MM.1S (cell line): Measurements from ENCODE around the gene IFI44.

Experiments
- DNase-seq: peaks from one replicate; pipeline ENCODE4 v3.0.0-alpha.2; 2015
- H2AFZ ChIP-seq: fragments of 300-600 bp; sonication (generic); 2 replicates; pipeline ENCODE4 v1.6.0; 2016; ENCODE audit warnings: antibody characterized with exemption, low read length
- H3F3A ChIP-seq: fragments of 300-600 bp; sonication (generic); 2 replicates; pipeline ENCODE4 v1.6.1; 2016; ENCODE audit warnings: mild to moderate bottlenecking, antibody characterized with exemption, low read length, moderate library complexity, mixed read lengths; ENCODE audit not compliant: insufficient read depth
- H3K27ac ChIP-seq: fragments of 300-600 bp; sonication (generic); 2 replicates; pipeline ENCODE4 v1.5.1; 2016; ENCODE audit warnings: mild to moderate bottlenecking, low read length
- H3K27me3 ChIP-seq: fragments of 300-600 bp; sonication (generic); replicated peaks from 2 replicates; pipeline ENCODE4 v1.6.0; 2016; ENCODE audit warnings: low read length; ENCODE audit not compliant: insufficient read depth
- H3K36me3 ChIP-seq: fragments of 300-600 bp; sonication (generic); replicated peaks from 2 replicates; pipeline ENCODE4 v1.6.1; 2016; ENCODE audit warnings: mild to moderate bottlenecking, low read length, mixed read lengths; ENCODE audit not compliant: insufficient read depth
- H3K4me1 ChIP-seq: fragments of 300-600 bp; sonication (generic); 2 replicates; pipeline ENCODE4 v1.6.1; 2016; ENCODE audit warnings: low read length, mixed read lengths
- H3K4me2 ChIP-seq: fragments of 300-600 bp; sonication (generic); 2 replicates; pipeline ENCODE4 v1.6.0; 2016; ENCODE audit warnings: low read depth, low read length
- H3K4me3 ChIP-seq: fragments of 300-600 bp; sonication (generic); 2 replicates; pipeline ENCODE4 v1.5.1; 2016; ENCODE audit warnings: low read length, mixed read lengths
- H3K79me2 ChIP-seq: fragments of 300-600 bp; sonication (generic); 2 replicates; pipeline ENCODE4 v1.6.1; 2016; ENCODE audit warnings: mixed run types, low read length, mixed read lengths
- H3K9ac ChIP-seq: fragments of 300-600 bp; sonication (generic); 2 replicates; pipeline ENCODE4 v1.6.1; 2016; ENCODE audit warnings: low read length, mixed read lengths
- H3K9me2 ChIP-seq: fragments of 300-600 bp; sonication (generic); replicated peaks from 2 replicates; pipeline ENCODE4 v1.6.1; 2016; ENCODE audit warnings: mild to moderate bottlenecking, low read length, mixed read lengths; ENCODE audit not compliant: insufficient read depth
- H3K9me3 ChIP-seq: fragments of 300-600 bp; sonication (generic); replicated peaks from 2 replicates; pipeline ENCODE4 v1.6.1; 2016; ENCODE audit warnings: mild to moderate bottlenecking, low read length, mixed read lengths; ENCODE audit not compliant: insufficient read depth
- H4K20me1 ChIP-seq: fragments of 300-600 bp; sonication (generic); 2 replicates; pipeline ENCODE4 v1.6.1; 2016; ENCODE audit warnings: mild to moderate bottlenecking, low read length, moderate library complexity, mixed read lengths; ENCODE audit not compliant: insufficient read depth
- EZH2 ChIP-seq: fragments of 300-600 bp; sonication (generic); optimal IDR thresholded peaks from 2 replicates; pipeline ENCODE3; 2017; ENCODE audit warnings: low read depth, mild to moderate bottlenecking, antibody characterized with exemption, low read length, mixed read lengths
- EZH2phosphoT487 ChIP-seq: fragments of 300-600 bp; sonication (generic); IDR thresholded peaks from 2 replicates; pipeline ENCODE4 v1.6.1; 2018; ENCODE audit warnings: antibody characterized with exemption, low read length
- TF ChIP-seq, protein P1 (sequence below): fragments of 300-600 bp; sonication (generic); IDR thresholded peaks from 2 replicates; pipeline ENCODE4 v1.5.1; 2016; ENCODE audit warnings: antibody characterized with exemption, low read length, mixed read lengths

The IFI44 gene

DNA sequence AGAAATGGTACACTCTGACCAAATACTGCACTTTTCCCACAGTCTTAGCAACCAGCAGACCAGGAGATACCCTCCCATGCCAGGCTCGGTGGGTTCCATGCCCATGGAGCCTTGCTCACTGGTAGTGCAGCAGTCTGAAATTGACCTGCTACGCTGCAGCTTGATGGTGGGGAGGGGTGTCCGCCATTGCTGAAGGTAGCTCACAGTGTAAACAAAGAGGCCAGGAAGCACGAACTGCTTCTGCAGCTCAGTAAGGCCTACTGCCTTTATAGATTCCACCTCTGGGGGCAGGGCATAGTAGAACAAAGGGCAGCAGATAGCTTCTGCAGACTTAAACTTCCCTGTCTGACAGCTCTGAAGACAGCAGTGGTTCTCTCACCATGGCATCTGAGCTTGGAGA is 41.7 kb upstream of the IFI44 start:
- Histone ChIP-seq H3K79me2 (no peaks in the 10 kb centered on the region), H4K20me1 (no peaks in the 10 kb centered on the region), H3F3A (no peaks in the 10 kb centered on the region), H3K36me3 (no peaks in the 10 kb centered on the region), H3K9me2 (no peaks in the 10 kb centered on the region), H2AFZ (no peak overlapping the region), H3K27ac (no peak overlapping the region), H3K9ac (no peak overlapping the region), H3K9me3 (no peaks in the 10 kb centered on the region), H3K4me2 (no peak overlapping the region), H3K4me3 (no peak overlapping the region), H3K27me3 (no peaks in the 10 kb centered on the region), H3K4me1 (no peaks in the 10 kb centered on the region)
- DNase-seq = no peak
- TF ChIP-seq, protein P1, sequence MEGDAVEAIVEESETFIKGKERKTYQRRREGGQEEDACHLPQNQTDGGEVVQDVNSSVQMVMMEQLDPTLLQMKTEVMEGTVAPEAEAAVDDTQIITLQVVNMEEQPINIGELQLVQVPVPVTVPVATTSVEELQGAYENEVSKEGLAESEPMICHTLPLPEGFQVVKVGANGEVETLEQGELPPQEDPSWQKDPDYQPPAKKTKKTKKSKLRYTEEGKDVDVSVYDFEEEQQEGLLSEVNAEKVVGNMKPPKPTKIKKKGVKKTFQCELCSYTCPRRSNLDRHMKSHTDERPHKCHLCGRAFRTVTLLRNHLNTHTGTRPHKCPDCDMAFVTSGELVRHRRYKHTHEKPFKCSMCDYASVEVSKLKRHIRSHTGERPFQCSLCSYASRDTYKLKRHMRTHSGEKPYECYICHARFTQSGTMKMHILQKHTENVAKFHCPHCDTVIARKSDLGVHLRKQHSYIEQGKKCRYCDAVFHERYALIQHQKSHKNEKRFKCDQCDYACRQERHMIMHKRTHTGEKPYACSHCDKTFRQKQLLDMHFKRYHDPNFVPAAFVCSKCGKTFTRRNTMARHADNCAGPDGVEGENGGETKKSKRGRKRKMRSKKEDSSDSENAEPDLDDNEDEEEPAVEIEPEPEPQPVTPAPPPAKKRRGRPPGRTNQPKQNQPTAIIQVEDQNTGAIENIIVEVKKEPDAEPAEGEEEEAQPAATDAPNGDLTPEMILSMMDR = no peak
- no peak for TF ChIP-seq EZH2phosphoT487

- H3K9me3 ChIP-seq = no peaks in the 10 kb centered on the region
- peak overlapping the region; percentile 5; the same call in 1 of the 2 replicates for H3K4me2 ChIP-seq
- no peak overlapping the region for H3K4me3 ChIP-seq
- DNase-seq = peak; percentile 86
- peaks cover 15% of the 10 kb centered on the region for H3F3A ChIP-seq
- TF ChIP-seq, protein P1 = peak; percentile 87
- TF ChIP-seq EZH2 = no peak
- no peaks in the 10 kb centered on the region; the same call in 1 of the 2 replicates for H4K20me1 ChIP-seq
- peaks cover 47% of the 10 kb centered on the region for H3K27me3 ChIP-seq
- H3K79me2 ChIP-seq = no peaks in the 10 kb centered on the region
- H3K4me1 ChIP-seq = peaks cover 16% of the 10 kb centered on the region
- H2AFZ ChIP-seq = no peak overlapping the region
- H3K9ac ChIP-seq = no peak overlapping the region
- no peak overlapping the region for H3K27ac ChIP-seq
- no peaks in the 10 kb centered on the region for H3K9me2 ChIP-seq
- H3K36me3 ChIP-seq = no peaks in the 10 kb centered on the region
Measured at GRCh38 chr1:78617615-78618026, 32.0 kb upstream of the IFI44 start.

- H3K79me2 ChIP-seq = no peaks in the 10 kb centered on the region
- no peak for TF ChIP-seq EZH2phosphoT487
- TF ChIP-seq EZH2 = no peak
- TF ChIP-seq, protein P1 = no peak
- no peak overlapping the region for H3K4me3 ChIP-seq
- no peak overlapping the region for H2AFZ ChIP-seq
- no peak overlapping the region for H3K4me2 ChIP-seq
- H3F3A ChIP-seq = peaks cover 15% of the 10 kb centered on the region
- no peak for DNase-seq
- H3K36me3 ChIP-seq = no peaks in the 10 kb centered on the region
- H3K9me2 ChIP-seq = no peaks in the 10 kb centered on the region
- no peak overlapping the region for H3K9ac ChIP-seq
- H3K27ac ChIP-seq = no peak overlapping the region
- H3K9me3 ChIP-seq = no peaks in the 10 kb centered on the region
- H4K20me1 ChIP-seq = no peaks in the 10 kb centered on the region; the same call in 1 of the 2 replicates
- H3K27me3 ChIP-seq = peaks cover 52% of the 10 kb centered on the region
- H3K4me1 ChIP-seq = peaks cover 16% of the 10 kb centered on the region
Measured at GRCh38 chr1:78619032-78619431, 30.6 kb upstream of the IFI44 start.
